Subcutaneous abdominal adipose tissue (tissue), 5 donors: ENCODE measurements around the gene EIF3L.
A peak's percentile ranks its signal among the peaks of the same experiment; 100 is the strongest.

ENCODE experiments used
- H3K27ac ChIP-seq: one replicate; pipeline ENCODE4 v1.7.0; 2013; ENCODE audit warnings: low read depth, mild to moderate bottlenecking, inconsistent platforms, low read length, moderate library complexity
- H3K27me3 ChIP-seq, 5 donors: one replicate each; pipeline ENCODE4 v1.7.0; 2013; ENCODE audit warnings: low read length in 5 of 5, inconsistent platforms in 1 of 5; ENCODE audit not compliant: control insufficient read depth in 5 of 5, insufficient read depth in 4 of 5
- H3K36me3 ChIP-seq, 5 donors: one replicate each; pipeline ENCODE4 v1.7.0; 2013; ENCODE audit warnings: low read length in 5 of 5; ENCODE audit not compliant: control insufficient read depth in 5 of 5, insufficient read depth in 5 of 5
- H3K4me1 ChIP-seq, 5 donors: one replicate each; pipeline ENCODE4 v1.7.0; 2013; ENCODE audit warnings: low read length in 5 of 5, mild to moderate bottlenecking in 3 of 5, moderate library complexity in 1 of 5; ENCODE audit not compliant: control insufficient read depth in 5 of 5, insufficient read depth in 5 of 5
- H3K4me3 ChIP-seq, 5 donors: one replicate each; pipeline ENCODE4 v1.7.0; 2013; ENCODE audit warnings: low read length in 5 of 5, low read depth in 1 of 5
- H3K9ac ChIP-seq, 5 donors: one replicate each; pipeline ENCODE4 v1.7.0; 2013; ENCODE audit warnings: low read length in 5 of 5, mild to moderate bottlenecking in 4 of 5, moderate library complexity in 3 of 5
- H3K9me3 ChIP-seq, 5 donors: one replicate each; pipeline ENCODE4 v1.7.0; 2013; ENCODE audit warnings: low read length in 5 of 5; ENCODE audit not compliant: control insufficient read depth in 5 of 5
- donor health status: healthy.
- donor health status: healthy.
- donor health status: healthy.
- donor health status: healthy.
- donor health status: healthy.

EIF3L gene

DNA sequence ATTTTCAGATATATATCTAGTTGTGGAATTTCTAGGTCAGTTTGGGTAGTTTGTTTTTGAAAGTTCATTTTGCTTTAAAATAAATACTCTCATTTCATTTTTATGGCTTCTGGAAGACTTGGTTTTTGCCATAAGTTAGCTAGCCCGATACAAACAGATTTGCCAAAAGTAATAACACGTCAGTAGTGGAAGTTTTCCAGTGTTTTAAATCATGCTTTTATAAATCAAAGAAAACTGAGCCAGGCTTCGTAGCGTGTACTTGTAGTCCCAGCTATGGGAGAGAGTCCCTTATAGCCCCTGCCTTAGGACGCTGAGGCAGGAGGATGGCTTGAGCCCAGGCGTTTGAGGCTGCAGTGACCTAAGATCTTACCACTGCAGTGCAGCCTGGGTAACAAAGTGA, 35.2 kb downstream of the EIF3L start:
- Histone ChIP-seq H3K27ac (no peak overlapping the region), H3K9ac (peak overlapping the region in 1 of 5 donors; percentile 39), H3K4me3 (no peak overlapping the region), H3K36me3 (peaks cover 14 to 61% (median 40%) of the 10 kb centered on the region in 5 donors), H3K9me3 (no peaks in the 10 kb centered on the region), H3K4me1 (peaks cover 0 to 18% (median 10%) of the 10 kb centered on the region in 5 donors), H3K27me3 (no peaks in the 10 kb centered on the region)

DNA sequence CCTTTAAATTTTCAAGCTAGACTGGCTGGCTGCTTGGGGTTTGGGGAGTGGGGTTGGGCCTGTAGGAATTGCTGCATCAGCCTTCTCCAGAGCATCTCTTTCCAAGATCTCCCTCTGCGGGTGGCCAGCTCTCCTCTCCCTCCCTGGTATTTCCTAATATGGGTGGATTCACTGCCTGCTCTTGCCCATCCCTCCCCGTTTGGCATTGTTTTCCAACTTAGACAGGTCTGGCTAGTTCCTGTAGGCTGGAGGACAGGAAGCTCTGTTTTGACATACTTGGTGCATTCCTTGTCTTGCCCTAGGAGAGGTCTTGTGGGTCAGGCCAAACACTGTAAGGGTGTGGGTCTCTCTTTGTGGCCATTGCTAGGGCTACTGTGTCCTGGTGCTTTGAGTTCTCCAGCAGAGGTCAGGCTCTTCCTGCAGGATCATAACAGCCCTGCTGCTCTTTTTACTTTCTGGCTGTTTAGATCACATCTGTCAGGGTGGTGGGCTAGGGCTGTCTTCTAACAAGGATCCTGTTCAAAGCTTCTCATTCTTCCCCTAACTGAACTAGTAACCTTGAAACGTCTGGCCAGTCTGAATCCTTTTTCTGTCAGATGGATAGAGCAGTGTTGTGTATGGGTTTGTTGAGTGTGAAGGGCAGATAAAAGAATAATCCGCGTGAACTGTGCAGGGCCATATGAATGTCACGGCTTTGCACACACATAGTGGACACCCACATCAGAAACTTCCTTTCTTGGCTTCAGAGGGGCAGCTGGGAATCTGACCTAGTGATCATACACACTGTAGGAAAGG, 38.6 kb downstream of the EIF3L start:
- no peaks in the 10 kb centered on the region for H3K9me3 ChIP-seq
- H3K9ac ChIP-seq, result peak overlapping the region in 2 of 5 donors; percentile 9 to 26
- H3K27me3 ChIP-seq, result no peaks in the 10 kb centered on the region
- H3K4me1 ChIP-seq, result peaks cover 0 to 20% (median 20%) of the 10 kb centered on the region in 5 donors
- no peak overlapping the region for H3K4me3 ChIP-seq
- H3K27ac ChIP-seq, result peak overlapping the region; percentile 43
- peaks cover 10 to 54% (median 26%) of the 10 kb centered on the region in 5 donors for H3K36me3 ChIP-seq

DNA sequence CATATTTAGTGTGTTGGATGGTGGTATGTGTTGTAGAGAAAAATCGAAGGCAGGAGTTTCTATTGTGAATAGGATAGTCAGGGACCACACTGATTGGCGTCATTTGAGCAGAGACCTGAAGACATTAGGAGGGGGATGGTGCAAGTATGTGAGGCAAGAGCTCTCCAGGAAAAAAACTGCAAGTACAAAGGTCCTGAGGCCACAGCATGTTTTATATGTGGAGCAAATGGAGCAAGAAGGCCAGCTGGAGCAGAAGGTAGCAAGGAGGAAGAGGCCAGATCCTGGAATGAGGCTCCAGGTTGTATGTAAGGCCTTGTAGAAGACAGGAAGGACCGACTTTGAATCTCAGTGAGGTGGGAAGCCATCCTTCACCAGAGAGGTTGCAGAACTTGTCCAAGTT, 42.7 kb downstream of the EIF3L start:
- Histone ChIP-seq H3K4me3 (no peak overlapping the region), H3K4me1 (peaks cover 9 to 51% (median 42%) of the 10 kb centered on the region in 5 donors), H3K9me3 (no peaks in the 10 kb centered on the region), H3K9ac (no peak overlapping the region), H3K36me3 (peaks cover 10 to 48% (median 22%) of the 10 kb centered on the region in 5 donors), H3K27me3 (no peaks in the 10 kb centered on the region), H3K27ac (peak overlapping the region; percentile 32)

DNA sequence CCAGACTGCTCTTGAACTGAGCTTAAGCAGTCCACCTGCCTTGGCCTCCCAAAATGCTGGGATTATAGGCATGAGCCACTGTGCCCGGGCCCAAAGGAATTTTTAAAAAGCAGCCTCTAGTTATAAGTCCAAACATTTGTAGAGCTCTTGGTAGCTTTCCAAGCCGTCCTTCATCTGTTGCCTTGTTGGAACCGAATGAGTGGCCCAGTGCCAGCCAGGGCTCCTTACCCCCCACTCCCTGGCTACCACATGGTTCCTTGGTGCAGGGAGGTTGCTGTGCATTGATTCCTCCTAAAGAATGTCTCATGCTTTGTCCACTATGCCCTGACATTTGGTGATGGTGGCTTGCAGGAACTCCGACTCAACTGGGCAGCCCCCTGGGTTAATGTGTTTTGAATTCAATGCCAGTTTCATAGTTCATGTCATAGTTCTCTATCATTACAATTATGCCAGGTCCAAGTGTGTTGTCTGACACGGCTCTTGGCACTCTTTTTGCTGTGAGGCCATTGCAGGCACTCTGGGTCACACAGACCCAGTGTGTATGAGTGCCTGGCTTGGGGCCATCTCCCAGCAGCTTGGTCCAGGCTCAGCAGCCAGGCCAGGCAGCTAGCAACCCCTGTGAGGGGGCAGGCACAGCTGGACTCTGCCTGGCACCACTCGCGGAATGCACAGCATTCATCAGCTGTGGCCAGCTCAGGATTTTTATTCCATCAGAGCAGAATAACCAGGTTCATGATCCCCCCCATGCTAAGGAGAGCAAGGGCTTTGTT, 43.5 kb downstream of the EIF3L start:
- no peaks in the 10 kb centered on the region for H3K27me3 ChIP-seq
- peaks cover 10 to 39% (median 20%) of the 10 kb centered on the region in 5 donors for H3K36me3 ChIP-seq
- H3K9ac ChIP-seq, result no peak overlapping the region
- peaks cover 9 to 50% (median 41%) of the 10 kb centered on the region in 5 donors for H3K4me1 ChIP-seq
- H3K4me3 ChIP-seq, result no peak overlapping the region
- no peaks in the 10 kb centered on the region for H3K9me3 ChIP-seq
- H3K27ac ChIP-seq, result peak overlapping the region; percentile 32

DNA sequence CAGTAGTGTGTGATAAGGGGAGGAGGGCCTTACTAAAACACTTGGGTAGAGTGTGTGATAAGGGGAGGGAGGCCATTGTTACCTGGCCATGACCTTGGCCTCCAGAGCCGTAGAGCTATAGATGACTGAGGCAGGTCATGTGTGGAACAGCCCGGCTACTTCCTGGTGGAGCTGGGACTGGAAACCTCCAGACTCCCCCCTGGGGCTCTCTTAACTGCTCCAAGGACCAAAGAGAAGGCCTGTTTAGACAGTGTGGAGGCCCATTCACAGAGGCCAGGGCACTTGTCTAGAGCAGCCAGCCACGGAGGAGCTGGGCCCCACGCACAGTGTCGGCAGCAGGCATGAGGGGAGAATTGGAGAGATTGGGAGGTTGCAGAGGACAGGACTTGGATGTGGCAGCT, 44.4 kb downstream of the EIF3L start:
- H3K27ac ChIP-seq, result peak overlapping the region; percentile 32
- peaks cover 3 to 32% (median 14%) of the 10 kb centered on the region in 5 donors for H3K36me3 ChIP-seq
- no peak overlapping the region for H3K4me3 ChIP-seq
- H3K9ac ChIP-seq, result no peak overlapping the region
- H3K4me1 ChIP-seq, result peaks cover 9 to 47% (median 35%) of the 10 kb centered on the region in 5 donors
- H3K27me3 ChIP-seq, result no peaks in the 10 kb centered on the region
- H3K9me3 ChIP-seq, result no peaks in the 10 kb centered on the region

DNA sequence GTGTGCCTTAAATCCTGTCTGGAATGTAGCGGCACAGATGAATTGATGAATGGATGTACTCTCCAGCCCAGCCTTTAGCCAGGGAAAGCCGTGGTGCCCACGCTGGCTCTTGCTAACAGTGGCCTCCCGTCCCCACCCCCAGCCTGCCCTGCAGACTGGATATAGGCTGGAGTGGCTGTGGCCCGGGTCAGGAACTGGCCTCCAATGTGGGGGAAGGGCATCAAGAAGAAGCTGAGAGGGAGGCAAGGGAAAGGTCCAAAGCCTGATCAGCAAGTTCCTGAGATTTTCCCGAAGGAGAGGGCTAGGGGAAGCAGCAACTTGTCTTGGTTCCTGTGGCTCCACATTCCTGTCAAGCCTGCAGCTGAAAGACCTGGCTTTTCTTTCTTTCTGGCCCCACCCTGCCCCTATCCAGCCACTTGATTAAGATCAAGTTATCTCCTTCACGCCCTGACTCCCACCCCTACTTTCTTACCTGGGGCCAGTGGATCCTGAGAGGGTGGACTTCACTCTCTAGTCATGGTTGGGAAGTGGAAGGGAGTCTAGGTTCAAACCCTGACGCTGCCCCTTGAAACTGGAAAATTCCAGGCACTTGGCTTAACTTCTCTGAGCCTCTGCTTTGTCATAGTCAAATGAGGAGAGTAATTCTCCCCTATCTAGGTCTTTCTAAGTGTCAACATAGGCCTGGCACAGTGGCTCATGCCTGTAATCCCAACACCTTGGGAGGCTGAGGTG, 45.9 kb downstream of the EIF3L start:
- no peaks in the 10 kb centered on the region for H3K9me3 ChIP-seq
- peaks cover 9 to 47% (median 35%) of the 10 kb centered on the region in 5 donors for H3K4me1 ChIP-seq
- no peak overlapping the region for H3K4me3 ChIP-seq
- peaks cover 0 to 17% (median 2%) of the 10 kb centered on the region in 5 donors for H3K36me3 ChIP-seq
- peak overlapping the region; percentile 57 for H3K27ac ChIP-seq
- H3K9ac ChIP-seq, result peak overlapping the region in 1 of 5 donors; percentile 12
- H3K27me3 ChIP-seq, result no peaks in the 10 kb centered on the region

DNA sequence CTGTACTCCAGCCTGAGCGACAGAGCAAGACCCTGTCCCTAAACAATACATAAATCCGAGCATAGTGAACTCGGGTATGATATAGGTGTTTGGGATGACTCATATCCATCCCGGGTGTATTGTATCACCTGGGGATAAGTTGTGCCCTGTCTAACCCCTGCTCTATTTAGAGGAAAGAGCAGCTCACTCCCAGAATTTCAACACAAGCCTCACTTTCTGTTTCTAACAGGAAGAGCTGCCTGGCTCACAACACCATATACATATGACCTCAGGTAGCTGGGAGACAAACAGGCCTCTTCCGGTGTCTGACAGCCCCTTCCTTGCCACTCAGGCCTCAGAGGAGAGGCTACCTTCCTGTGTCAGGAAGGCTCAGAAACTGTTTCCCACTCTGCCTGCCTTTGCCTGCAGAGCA, 47.0 kb downstream of the EIF3L start:
- Histone ChIP-seq H3K27ac (peak overlapping the region; percentile 71), H3K9me3 (no peaks in the 10 kb centered on the region), H3K4me1 (peaks cover 9 to 47% (median 37%) of the 10 kb centered on the region in 5 donors), H3K4me3 (no peak overlapping the region), H3K27me3 (no peaks in the 10 kb centered on the region), H3K36me3 (peaks cover 0 to 12% (median 0%) of the 10 kb centered on the region in 5 donors), H3K9ac (peak overlapping the region in 4 of 5 donors; percentile 4 to 59 (median 24))

DNA sequence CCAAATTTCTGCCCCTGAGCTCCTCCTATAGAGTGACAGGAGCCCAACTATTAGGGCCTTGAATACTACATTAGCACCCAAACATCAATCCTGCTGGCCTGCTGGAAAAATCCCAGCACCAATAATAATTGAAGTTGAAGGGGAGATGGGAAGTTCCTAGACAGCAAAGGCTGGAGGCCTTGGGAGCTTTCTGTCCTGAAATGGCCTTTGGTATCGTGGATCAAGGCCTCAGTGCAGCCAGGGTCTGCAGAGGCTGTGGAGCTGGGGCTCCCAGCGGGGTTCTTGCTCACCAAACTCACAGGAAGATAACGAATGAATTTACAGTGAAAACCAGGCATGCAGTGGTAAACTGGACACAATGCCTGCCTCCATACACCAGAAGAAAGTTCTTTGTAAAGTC, 47.7 kb downstream of the EIF3L start:
- Histone ChIP-seq H3K4me3 (no peak overlapping the region), H3K27me3 (no peaks in the 10 kb centered on the region), H3K9me3 (no peaks in the 10 kb centered on the region), H3K36me3 (peaks cover 0 to 4% (median 0%) of the 10 kb centered on the region in 5 donors), H3K9ac (peak overlapping the region in 2 of 5 donors; percentile 4 to 29), H3K4me1 (peaks cover 9 to 46% (median 41%) of the 10 kb centered on the region in 5 donors), H3K27ac (peak overlapping the region; percentile 71)

DNA sequence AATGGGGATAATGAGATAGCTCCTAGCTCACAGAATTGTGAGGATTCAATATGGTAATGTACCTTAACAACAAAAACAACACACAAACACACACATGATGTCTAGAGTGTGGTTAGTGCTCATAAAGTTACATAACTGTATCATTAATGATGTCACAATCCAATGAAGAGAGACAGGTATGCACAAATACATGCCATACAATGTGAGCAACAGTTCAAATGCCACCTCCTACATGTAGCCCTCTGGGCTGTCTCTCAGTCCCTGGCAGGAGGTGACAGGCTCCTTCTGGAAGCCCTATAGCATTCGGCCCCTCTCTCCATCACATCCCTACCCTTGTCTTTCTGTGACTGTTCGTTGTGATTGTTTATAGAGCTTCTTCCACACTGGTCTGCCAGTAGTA, 48.6 kb downstream of the EIF3L start:
- Histone ChIP-seq H3K36me3 (no peaks in the 10 kb centered on the region), H3K27me3 (no peaks in the 10 kb centered on the region), H3K4me3 (no peak overlapping the region), H3K9me3 (no peaks in the 10 kb centered on the region), H3K27ac (no peak overlapping the region), H3K9ac (no peak overlapping the region), H3K4me1 (peaks cover 9 to 39% (median 34%) of the 10 kb centered on the region in 5 donors)
